Fibroblast of villous mesenchyme (primary cell): Measurements from ENCODE around the gene PLA2G12A. TPM values are rescaled to one million over a fixed set of nuclear protein-coding genes. Genes with fewer than 3 reads are reported as not detected.

Experiments used
- DNase-seq: peaks from one replicate; pipeline ENCODE4 v3.0.0-alpha.2; 2010; ENCODE audit warnings: low read depth
- H3K4me3 ChIP-seq: 2 replicates; pipeline ENCODE4 v1.5.1; 2011; ENCODE audit warnings: low read depth, mild to moderate bottlenecking, low read length
- total RNA-seq: library from RNA; depleted of rRNA; stranded (reverse); fragments of >200 nt; gene quantifications from 2 replicates; pipeline ENCODE4 v1.2.3, GENCODE V29; 2012
- TF ChIP-seq, protein P1 (sequence below): IDR thresholded peaks from 2 replicates; pipeline ENCODE4 v1.5.1; 2012; ENCODE audit warnings: low read depth, mild to moderate bottlenecking, low read length; ENCODE audit not compliant: insufficient read depth

The PLA2G12A gene
- total RNA-seq, 1 donor = 11.7 TPM

DNA sequence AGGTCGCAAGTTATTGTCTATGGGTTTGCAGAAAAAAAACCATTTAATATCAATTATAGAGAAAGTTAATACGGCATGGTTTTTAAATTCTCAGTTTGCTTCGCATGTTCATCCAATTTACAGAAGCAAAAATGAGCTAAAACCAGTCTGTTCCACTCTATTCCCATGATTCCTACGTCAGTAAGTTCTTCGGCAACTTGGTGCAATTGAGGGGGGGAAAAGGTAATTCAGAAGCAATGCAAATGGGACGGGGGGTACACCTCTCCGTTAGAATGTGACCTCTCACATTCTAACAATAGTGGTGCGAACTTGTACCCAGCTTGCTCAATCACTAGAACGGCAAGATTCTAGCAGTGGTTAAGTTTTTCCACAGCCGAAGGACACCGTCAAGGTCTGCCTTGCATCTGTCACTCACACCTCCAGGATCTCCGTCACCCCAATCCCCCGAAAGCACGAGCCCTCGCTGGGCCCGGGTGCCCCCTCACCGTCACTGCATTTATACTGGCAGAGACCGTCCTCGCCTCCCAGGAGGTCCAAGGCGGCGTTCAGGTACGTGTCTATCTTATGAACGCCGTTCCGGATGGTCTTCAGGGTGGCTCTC lies 653 bp downstream of the PLA2G12A start:
- peak overlapping the region; percentile 90 for H3K4me3 ChIP-seq
- DNase-seq = no peak
- TF ChIP-seq, protein P1, sequence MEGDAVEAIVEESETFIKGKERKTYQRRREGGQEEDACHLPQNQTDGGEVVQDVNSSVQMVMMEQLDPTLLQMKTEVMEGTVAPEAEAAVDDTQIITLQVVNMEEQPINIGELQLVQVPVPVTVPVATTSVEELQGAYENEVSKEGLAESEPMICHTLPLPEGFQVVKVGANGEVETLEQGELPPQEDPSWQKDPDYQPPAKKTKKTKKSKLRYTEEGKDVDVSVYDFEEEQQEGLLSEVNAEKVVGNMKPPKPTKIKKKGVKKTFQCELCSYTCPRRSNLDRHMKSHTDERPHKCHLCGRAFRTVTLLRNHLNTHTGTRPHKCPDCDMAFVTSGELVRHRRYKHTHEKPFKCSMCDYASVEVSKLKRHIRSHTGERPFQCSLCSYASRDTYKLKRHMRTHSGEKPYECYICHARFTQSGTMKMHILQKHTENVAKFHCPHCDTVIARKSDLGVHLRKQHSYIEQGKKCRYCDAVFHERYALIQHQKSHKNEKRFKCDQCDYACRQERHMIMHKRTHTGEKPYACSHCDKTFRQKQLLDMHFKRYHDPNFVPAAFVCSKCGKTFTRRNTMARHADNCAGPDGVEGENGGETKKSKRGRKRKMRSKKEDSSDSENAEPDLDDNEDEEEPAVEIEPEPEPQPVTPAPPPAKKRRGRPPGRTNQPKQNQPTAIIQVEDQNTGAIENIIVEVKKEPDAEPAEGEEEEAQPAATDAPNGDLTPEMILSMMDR = no peak

DNA sequence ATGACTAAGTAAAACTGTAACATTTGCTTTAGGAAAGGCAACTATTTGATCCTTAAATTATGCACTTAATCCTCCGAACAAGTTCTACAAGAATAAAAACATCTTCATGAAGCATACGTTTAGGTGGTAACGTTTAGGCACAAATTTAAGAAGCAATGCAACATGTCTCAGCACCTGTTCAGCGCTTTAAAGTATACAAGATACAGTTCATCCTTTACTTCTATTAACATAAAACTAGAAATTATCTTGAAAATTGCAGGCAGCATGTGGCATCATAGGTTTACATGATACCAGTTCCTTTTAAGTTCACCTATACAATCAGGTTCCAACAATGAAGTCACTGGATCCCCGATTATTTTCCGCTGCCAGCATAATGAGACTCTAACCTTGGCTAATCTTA lies 1.5 kb downstream of the PLA2G12A start:
- no peak for DNase-seq
- H3K4me3 ChIP-seq = no peak overlapping the region
- TF ChIP-seq, protein P1 = no peak

DNA sequence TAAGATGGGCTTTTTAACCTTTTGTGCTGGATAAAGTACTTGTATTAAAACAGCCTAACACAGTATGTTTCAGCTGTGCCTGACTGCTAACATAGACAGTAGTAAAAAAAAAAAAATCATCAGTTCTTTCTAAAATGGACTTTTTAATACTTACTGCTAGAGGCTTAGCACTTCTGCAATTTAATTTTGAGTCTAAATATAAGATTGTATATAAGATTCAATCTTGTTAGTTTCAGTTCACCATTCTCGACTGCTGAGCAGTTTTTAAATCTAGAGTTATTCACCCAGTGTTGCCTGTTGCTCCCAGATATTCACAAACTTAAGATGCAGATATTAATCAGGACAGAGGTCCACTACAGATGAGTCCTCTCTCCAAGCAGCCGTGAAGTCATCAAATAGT lies 6.8 kb downstream of the PLA2G12A start:
- TF ChIP-seq, protein P1 = no peak
- no peak overlapping the region for H3K4me3 ChIP-seq
- no peak for DNase-seq

DNA sequence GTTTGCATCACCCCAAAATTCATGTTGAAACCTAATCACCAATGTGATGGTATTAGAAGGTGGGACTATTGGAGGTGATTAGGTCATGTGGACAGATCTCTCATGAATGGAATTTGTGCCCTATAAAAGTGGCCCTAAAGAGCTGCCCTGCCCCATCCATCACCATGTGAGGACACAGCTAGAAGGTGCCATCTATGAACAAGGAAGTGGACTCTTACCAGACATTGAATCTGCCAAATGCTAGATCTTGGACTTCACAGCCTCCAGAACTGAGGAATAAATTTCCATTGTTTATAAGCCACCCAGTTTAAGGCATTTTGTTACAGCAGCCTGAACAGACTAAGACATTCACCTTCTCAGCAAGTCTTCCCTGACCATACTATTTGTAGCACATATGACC lies 7.5 kb downstream of the PLA2G12A start:
- no peak for DNase-seq
- no peak overlapping the region for H3K4me3 ChIP-seq
- TF ChIP-seq, protein P1 = no peak

DNA sequence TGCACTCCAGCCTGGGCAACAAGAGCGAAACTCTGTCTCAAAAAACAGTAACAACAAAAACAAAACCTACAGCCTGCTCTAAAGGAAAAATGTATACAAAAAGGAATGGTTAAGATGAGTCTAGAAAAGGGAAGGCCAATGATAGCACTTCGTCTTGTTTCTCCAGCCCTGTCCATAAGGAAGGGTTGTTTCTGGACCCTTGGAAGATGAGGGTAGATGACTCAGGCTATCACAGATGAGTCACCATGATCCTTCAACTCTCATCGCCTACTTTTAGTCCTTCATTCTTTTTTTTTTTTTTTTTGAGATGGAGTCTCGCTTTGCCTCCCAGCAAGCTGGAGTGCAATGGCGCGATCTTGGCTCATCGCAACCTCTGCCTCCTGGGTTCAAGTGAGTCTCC lies 8.8 kb downstream of the PLA2G12A start:
- DNase-seq = no peak
- no peak overlapping the region for H3K4me3 ChIP-seq
- TF ChIP-seq, protein P1 = no peak

DNA sequence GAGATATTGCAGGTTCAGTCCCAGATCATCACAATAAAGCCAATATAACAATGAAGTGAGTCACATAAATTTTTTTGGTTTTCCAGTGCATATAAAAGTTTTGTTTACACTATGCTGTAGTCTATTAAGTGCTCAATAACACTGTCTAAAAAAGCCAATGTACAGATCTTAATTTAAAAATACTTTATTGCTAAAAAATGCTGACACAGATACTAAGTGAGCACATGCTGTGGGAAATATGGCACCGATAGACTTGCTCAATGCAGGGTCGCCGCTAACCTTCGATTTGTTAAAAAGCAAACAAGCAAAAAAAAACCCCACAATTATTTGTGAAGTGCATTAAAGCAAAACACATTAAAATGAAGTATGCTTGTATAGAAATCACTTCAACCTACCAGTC lies 10.3 kb downstream of the PLA2G12A start:
- no peak for DNase-seq
- H3K4me3 ChIP-seq = no peak overlapping the region
- TF ChIP-seq, protein P1 = no peak

DNA sequence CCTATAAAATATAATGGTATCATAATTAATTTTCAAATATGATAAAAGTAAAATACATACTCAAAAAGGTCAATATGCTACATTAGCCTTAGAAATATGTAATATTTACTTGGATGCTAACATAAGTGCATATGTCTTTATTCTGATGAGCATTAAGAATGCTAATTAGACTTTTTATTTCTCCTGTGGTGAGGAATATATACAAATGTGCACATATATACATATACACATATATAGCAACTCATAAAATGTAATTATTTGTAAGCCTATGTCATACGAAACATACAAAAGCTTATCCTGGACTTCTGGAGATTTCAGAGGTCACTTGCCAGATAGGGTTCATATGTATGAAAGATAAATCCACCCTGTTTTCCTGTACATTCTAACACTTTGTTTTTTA lies 11.1 kb downstream of the PLA2G12A start:
- DNase-seq = no peak
- TF ChIP-seq, protein P1 = no peak
- H3K4me3 ChIP-seq = no peak overlapping the region
